Peyer's patch (tissue), 4 donors: ENCODE measurements around the gene SCD. TPM values are rescaled to one million over a fixed set of nuclear protein-coding genes. Genes with fewer than 3 reads are reported as not detected.

ENCODE experiments used
- DNase-seq, 3 donors: peaks; one replicate each; pipeline ENCODE4 v3.0.0-alpha.2; 2017 to 2019
- H3K27ac ChIP-seq, 4 donors: fragments of 200-600 bp; sonication (generic); one replicate each; pipeline ENCODE4 v1.5.1; 2016 to 2019
- H3K27me3 ChIP-seq, 2 donors: fragments of 200-600 bp; sonication (generic); one replicate each; pipeline ENCODE4 v1.5.1; 2019
- H3K36me3 ChIP-seq, 3 donors: fragments of 200-600 bp; sonication (generic); one replicate each; pipeline ENCODE4 v1.5.1; 2016 to 2019
- H3K4me1 ChIP-seq, 4 donors: fragments of 200-600 bp; sonication (generic); one replicate each; pipeline ENCODE4 v1.5.1; 2016 to 2019
- H3K4me3 ChIP-seq, 4 donors: fragments of 200-600 bp; sonication (generic); 1 replicate in 3 of 4; 2 replicates in 1 of 4; pipeline ENCODE4 v1.5.1; 2016 to 2019; ENCODE audit warnings: mild to moderate bottlenecking in 1 of 4
- H3K9me3 ChIP-seq, 4 donors: fragments of 200-600 bp; sonication (generic); one replicate each; pipeline ENCODE4 v1.5.1; 2016 to 2019; ENCODE audit warnings: mild to moderate bottlenecking in 1 of 4
- POLR2A ChIP-seq, 2 donors: fragments of 450-650 bp; IDR thresholded peaks; one replicate each; pipeline ENCODE4 v1.5.1; 2017; ENCODE audit warnings: antibody characterized with exemption in 2 of 2, mild to moderate bottlenecking in 2 of 2, moderate library complexity in 2 of 2
- total RNA-seq, 4 donors: library from RNA; depleted of rRNA; stranded (reverse); fragments of >200 nt; gene quantifications; one replicate each; pipeline ENCODE4 v1.1.0, GENCODE V29; 2016
- TF ChIP-seq, protein P1 (sequence below), 6 experiments: fragments of 450-650 bp in 4 of 6; fragments of 200-600 bp in 2 of 6; sonication (generic) in 1 of 6; IDR thresholded peaks; one replicate each; pipeline ENCODE4 v1.5.1; 2017 to 2019; ENCODE audit warnings: antibody characterized with exemption in 6 of 6, mild to moderate bottlenecking in 3 of 6, moderate library complexity in 1 of 6

SCD gene
- total RNA-seq, 4 donors from 2014 or later = 7.8 to 69.9 (median 34.2) TPM

DNA sequence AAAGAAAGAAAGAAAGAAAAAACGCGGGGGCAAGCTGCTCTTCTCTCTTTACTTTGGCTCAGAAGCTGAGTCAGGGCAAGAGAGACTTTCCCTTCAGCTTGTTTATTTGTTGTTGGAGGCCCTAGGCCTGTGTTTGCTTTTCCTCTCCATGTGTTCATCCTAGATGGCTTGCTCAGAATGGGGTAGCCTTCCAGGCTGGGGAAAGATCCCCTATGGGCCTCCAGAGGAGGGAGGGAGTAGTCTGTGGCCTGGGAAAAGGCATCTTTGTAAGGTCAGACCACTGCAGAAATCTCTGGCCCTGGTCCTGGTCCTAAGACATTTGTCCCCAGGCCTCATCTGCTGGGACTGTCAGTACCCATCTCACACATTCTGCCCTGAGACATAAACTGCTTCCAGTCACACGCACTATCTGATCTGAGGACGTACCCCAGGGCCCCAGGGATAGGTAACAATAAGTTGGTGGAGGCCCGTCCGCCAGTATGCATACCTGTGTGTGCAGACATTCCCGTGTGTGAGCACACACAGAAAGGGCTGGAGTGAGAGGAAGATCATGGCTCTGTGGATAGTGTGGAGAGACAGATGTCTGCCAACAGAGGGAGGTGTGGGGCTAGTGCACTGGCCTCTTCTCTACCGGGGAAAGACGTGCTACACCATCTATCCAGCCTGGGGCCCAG lies 4.9 kb upstream of the SCD start:
- TF ChIP-seq POLR2A (IDR thresholded peaks at IDR 0.05) = no peak
- TF ChIP-seq, protein P1, sequence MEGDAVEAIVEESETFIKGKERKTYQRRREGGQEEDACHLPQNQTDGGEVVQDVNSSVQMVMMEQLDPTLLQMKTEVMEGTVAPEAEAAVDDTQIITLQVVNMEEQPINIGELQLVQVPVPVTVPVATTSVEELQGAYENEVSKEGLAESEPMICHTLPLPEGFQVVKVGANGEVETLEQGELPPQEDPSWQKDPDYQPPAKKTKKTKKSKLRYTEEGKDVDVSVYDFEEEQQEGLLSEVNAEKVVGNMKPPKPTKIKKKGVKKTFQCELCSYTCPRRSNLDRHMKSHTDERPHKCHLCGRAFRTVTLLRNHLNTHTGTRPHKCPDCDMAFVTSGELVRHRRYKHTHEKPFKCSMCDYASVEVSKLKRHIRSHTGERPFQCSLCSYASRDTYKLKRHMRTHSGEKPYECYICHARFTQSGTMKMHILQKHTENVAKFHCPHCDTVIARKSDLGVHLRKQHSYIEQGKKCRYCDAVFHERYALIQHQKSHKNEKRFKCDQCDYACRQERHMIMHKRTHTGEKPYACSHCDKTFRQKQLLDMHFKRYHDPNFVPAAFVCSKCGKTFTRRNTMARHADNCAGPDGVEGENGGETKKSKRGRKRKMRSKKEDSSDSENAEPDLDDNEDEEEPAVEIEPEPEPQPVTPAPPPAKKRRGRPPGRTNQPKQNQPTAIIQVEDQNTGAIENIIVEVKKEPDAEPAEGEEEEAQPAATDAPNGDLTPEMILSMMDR (IDR thresholded peaks at IDR 0.05) = peak in 5 of 6 experiments; percentile 16 to 83 (median 80)
- no peaks in the 10 kb centered on the region for H3K36me3 ChIP-seq
- H3K4me3 ChIP-seq = no peak overlapping the region
- H3K27ac ChIP-seq = no peak overlapping the region
- peak; percentile 31 to 73 (median 61) for DNase-seq
- peaks cover 0 to 20% (median 2%) of the 10 kb centered on the region in 4 donors for H3K4me1 ChIP-seq
- H3K9me3 ChIP-seq = no peaks in the 10 kb centered on the region
- H3K27me3 ChIP-seq = no peaks in the 10 kb centered on the region

DNA sequence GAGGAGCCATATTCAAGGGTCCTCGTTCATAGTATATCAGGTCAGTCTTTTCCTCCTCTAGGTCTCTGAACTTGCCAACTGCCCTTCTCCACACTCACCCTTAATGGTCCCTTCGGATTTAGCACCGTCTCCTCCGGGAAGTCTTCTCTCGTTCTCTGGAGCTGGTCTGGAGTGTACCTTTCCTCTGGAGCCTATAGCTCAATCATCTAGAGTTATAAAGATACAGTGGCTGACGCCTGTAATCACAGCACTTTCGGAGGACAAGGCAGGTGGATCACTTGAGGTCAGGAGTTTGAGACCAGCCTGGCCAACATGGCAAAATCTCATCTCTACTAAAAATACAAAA lies 4.4 kb upstream of the SCD start:
- Histone ChIP-seq H3K36me3 (no peaks in the 10 kb centered on the region), H3K4me1 (peaks cover 0 to 20% (median 2%) of the 10 kb centered on the region in 4 donors), H3K9me3 (no peaks in the 10 kb centered on the region), H3K27me3 (no peaks in the 10 kb centered on the region), H3K4me3 (no peak overlapping the region), H3K27ac (no peak overlapping the region)
- TF ChIP-seq, protein P1 (IDR thresholded peaks at IDR 0.05) = no peak
- TF ChIP-seq POLR2A (IDR thresholded peaks at IDR 0.05) = no peak
- DNase-seq = no peak

DNA sequence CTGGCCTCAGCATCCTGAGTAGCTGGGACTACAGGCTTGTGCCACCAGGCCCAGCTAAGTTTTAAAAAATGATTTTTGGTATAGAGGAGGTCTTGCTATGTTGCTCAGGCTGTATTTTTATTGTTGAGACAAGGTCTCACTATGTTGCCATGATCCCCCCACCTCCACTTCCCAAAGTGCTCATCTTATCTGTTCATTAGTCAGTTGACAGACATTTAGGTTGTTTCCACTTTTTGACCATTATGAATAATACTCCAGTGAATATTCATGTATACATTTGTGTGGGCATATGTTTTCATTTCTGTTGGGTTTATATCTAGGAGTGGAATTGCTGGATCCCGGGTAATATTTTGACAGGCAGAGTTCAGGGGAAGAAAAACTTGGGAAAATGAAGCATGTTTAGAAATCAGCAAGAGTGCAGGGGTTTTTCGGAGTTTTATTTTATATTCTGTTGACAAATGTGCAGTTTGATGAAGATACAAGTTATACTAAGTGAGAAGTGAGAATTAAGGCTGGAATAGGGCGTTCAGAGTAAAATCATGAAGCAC lies 2.7 kb upstream of the SCD start:
- H3K27me3 ChIP-seq = no peaks in the 10 kb centered on the region
- no peaks in the 10 kb centered on the region for H3K9me3 ChIP-seq
- H3K4me1 ChIP-seq = peaks cover 0 to 14% (median 5%) of the 10 kb centered on the region in 4 donors
- no peak overlapping the region for H3K4me3 ChIP-seq
- no peak for TF ChIP-seq POLR2A (IDR thresholded peaks at IDR 0.05)
- TF ChIP-seq, protein P1 (IDR thresholded peaks at IDR 0.05) = no peak
- no peak overlapping the region for H3K27ac ChIP-seq
- H3K36me3 ChIP-seq = no peaks in the 10 kb centered on the region
- DNase-seq = no peak

DNA sequence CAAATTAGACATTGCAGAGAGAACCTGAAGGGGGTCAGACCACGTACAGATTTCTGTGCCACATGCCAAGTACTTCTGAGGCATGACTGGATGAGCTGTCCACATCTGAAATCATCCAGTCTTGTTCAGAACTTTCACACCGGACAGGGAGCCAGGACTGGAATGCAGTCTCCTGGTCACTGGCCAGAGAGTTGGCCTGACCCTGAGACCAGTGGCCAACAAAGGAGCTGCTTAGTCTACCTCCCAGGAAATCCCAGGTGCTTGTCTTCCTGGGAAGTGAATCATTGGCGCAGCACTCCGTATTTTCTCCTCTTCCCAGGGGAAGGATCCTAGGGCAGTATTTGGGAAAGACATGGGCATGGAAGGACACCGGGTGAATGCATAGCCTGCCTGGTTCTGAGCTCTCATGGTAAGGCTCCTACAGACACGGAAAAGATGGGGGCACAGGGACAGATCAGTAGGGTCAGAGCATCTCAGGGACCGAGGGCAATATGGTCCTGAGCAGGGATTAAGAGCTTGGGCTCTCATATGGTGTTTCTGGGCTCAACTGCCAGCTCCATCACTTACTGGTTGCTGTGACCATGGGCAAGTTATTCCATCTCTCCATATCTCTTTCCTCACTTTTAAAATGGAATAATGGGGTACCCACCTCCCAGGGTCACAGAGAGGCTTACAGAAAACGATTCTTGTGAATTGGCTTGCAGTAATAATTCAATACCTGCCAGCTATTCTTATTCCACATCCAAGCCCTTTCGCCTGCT lies 1.3 kb upstream of the SCD start:
- Histone ChIP-seq H3K27me3 (no peaks in the 10 kb centered on the region), H3K36me3 (no peaks in the 10 kb centered on the region), H3K4me3 (peak overlapping the region in 3 of 4 donors; percentile 65 to 98 (median 74)), H3K9me3 (no peaks in the 10 kb centered on the region), H3K4me1 (peaks cover 0 to 14% (median 4%) of the 10 kb centered on the region in 4 donors), H3K27ac (peak overlapping the region in 1 of 4 donors; percentile 7)
- no peak for DNase-seq
- TF ChIP-seq, protein P1 (IDR thresholded peaks at IDR 0.05) = no peak
- TF ChIP-seq POLR2A (IDR thresholded peaks at IDR 0.05) = no peak

DNA sequence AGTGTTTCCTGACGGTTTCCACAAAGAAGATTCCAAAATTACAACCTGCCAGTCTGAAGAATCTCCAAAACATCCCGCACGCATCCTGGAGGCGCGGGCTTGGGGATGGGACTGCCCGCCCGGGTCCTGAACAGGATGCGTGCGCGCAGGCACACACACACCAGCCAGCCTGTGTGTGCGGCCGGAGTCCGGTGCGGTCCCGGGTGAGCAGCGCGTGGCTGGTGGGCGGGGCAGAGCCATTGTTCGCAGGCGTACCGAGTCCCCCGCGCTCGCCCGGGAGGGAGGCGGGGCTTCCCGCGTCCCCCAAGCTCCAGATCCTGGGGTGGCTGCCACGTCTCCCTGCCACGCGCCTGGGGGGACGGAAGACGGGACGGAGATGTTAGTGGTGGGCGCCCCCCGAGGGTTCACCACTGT lies 675 bp upstream of the SCD start:
- Histone ChIP-seq H3K36me3 (no peaks in the 10 kb centered on the region), H3K4me1 (peaks cover 0 to 14% (median 4%) of the 10 kb centered on the region in 4 donors), H3K27me3 (no peaks in the 10 kb centered on the region), H3K4me3 (peak overlapping the region; percentile 33 to 98 (median 70)), H3K27ac (peak overlapping the region in 3 of 4 donors; percentile 2 to 79 (median 7)), H3K9me3 (no peaks in the 10 kb centered on the region)
- peak; percentile 62 to 77 (median 65) for DNase-seq
- TF ChIP-seq, protein P1 (IDR thresholded peaks at IDR 0.05) = no peak
- TF ChIP-seq POLR2A (IDR thresholded peaks at IDR 0.05) = no peak
